Stimulated activated CD4-positive, alpha-beta T cell treated with anti-CD3 and anti-CD28 coated beads, TNF-alpha, amount 100 ng/mL, for 1 hour (primary cell): ENCODE data around the gene FRAT2.

Source experiments
- DNase-seq, 3 donors: peaks; one replicate each; pipeline ENCODE4 v3.0.0-alpha.2; 2020; ENCODE audit warnings: low read depth in 3 of 3, low spot score in 1 of 3

FRAT2 gene, protein sequence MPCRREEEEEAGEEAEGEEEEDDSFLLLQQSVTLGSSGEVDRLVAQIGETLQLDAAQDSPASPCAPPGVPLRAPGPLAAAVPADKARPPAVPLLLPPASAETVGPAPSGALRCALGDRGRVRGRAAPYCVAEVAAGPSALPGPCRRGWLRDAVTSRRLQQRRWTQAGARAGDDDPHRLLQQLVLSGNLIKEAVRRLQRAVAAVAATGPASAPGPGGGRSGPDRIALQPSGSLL

DNA sequence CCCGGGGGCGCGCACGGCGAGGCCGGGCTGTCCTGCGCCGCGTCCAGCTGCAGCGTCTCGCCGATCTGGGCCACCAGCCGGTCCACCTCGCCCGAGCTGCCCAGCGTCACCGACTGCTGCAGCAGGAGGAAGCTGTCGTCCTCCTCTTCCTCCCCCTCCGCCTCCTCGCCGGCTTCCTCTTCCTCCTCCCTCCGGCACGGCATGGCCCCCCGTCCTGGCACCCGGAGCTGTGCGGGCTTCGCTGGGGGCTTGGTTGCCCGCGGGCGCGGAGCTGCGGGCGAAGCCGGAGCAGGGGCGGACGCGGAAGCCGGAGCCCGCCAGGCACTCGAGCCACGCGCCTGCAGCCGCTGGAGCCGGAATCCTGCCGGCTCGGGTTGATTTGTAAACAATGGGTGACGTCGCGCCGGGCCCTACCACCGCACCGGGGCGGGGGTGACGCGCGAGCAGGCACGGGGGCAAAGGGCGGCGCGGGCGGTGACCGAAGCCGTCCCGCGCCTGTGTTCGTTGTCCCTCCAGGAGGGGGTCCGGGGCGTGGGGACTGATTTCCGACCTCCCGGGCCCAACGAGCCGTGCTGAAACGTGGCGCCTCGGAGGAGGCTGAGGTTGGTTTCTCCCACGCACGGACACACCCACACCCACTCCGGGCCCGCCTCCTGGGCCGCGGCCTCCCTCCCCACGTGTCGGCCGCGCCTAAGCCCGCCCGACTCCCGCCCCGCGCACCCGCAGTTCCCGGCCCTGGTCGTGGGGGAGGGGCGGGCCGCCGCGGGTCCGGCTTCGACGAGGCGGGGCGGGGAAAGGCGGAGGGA is at the start of gene FRAT2:
FRAT2 (minus strand) TSS at position 360 of the 806 bp plus-strand sequence; CDS start at position 203, 157 bp downstream.
- peak; percentile 66 to 79 (median 72) for DNase-seq

DNA sequence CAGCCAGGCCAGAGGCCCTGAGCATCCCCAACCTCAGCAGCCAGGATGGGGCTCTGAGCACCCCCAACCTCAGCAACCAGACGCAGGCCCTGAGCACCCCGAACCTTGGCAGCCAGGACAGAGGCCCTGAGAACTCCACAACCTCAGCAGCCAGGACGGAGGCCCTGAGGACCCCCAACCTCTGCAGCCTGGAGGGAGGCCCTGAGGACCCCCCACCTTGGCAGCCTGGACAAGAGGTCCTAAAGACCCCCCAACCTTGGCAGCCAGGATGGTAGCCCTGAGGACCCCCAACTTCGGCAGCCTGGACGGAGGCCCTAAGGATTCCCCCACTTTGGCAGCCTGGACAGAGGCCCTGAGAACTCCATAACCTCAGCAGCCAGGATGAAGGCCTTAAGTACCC is 49.6 kb upstream of the FRAT2 start:
- no peak for DNase-seq

DNA sequence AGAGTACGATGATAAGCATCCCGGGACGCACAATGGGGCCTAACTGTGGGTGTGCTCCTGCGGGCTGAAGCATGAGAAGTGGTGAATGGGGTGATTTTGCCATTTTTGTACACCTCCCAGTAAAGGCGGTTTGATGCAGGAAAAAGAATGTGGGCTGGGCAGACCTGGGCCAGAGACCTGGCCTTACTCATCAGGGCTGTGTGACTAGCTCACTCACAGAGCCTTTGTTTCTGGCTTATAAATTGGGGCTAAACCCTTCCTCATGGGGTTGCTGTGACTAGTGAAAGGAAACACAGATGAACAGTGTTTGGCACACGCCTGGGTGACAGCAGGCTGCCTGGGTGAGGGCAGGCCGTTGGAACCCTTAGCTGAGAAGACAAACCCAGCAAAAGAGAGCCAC is 48.6 kb upstream of the FRAT2 start:
- DNase-seq = no peak

DNA sequence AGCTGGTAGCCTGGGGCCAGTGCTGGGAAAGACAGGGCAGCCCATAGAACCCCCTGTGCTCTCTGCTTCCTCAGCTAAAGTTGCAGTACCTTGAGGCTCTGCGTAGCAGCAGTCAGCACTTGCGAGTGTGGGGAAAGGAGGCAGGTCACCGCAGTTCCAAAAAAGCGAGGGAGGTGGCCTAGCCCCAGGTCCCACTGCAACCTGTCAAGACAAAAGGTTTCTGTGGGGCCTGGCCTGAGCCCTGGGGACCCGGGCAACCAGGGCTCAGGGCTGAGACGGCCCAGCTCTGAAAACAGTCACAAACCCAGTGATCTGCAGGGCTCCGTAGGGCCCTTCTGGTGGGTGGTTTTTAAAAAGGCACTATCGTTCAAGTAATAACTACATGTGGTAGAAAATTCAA is 47.1 kb upstream of the FRAT2 start:
- DNase-seq = no peak

DNA sequence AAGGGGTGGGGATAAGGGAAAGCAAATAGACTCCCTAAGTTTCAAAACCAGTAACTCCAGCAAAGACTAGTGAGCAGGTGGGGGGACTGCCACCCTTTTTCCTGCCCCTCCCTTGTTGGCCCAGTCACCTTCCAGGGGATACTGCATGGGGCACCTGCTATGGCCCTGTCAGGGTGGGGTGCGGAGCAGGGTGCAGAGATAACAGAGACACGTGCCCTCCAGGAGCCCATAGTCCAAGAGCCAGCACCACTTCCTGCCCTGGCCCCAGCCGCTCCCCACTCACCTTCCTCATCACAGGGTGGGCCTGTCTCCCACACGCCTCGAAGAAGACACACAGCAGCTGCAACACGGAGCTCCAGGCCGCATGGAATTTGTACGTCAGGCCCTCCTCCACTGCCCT is 46.0 kb upstream of the FRAT2 start:
- no peak for DNase-seq

DNA sequence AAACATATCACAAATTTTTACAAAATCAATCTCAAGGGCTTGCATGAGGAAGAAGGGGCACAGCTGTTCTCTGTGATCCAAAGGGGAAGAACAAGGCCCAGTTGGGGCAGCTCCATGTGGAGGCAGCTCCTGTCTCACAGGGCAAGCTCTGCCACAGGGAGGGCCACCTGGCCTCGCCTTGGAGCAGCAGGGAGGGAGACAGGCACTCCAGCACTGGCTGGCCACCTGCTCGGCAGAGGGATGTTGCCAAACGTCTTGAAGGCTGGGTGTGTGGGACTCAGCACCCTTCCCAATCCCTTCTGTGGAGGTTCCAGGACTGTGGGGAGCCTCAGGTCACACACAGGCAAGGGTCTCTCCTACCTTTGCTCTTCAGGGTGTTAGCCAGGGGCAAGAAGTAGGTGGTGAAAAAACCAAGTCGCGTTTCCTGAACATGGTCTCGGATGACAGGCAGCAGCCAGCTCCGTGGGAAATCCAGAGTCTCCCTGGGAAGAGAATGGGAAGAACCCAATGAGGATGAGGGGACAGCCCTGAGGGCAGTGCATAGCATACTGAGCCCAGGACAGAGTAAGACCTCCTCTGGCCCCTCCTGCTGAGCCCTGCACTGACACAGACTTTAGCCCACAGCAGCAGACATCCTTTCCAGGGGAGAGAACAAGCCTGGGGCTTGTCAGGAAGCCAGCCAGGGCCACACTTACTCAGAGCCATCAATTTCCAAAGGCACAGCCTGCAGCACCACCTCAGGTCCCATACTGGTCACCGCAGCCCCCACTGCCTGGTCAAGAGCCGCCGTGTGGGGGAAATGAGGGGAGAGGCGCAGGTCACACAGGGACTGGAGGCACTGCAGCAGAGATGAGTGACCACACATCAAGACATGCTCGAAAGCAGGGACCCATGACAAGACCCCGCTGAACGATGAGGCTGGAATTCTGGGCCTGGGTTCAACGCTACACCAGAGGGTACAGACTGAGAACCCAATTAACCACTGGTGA is 44.7 kb upstream of the FRAT2 start:
- no peak for DNase-seq

DNA sequence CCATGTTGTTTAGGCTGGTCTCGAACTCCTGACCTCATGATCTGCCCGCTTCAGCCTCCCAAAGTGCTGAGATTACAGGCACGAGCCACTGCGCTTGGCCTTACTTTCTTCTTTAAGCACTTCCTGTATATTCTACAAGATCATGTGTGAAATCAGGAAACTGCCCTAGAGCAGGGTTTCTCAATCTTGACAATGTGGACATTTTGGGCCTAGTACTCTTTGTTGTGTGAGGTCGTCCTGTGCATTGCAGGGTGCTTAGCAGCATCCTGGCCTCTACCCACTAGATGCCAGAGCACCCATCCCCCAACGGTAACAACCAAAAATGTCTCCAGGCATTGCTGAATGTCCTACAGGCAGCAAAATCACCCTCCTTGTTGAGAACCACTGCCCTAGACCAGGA is 41.9 kb upstream of the FRAT2 start:
- DNase-seq = no peak

DNA sequence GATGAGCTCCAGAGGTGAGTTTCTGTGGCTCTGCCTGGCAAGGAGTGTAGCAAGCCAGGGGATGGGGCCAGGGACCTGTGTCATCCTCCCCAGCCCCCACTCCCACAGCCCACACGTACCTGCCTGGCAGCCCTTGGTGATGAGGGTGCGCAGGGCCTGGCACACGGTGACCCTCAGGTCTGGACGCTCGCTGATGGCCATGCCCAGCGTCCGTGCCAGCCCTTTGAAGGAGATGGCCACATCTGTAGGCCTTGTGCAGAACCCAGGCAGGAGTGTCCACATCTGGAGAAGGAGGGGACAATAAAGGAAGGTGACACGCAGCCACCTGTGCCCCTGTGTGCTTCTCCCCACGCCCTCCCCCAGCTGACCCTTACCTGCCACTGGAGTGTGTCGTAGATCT is 38.9 kb upstream of the FRAT2 start:
- no peak for DNase-seq

DNA sequence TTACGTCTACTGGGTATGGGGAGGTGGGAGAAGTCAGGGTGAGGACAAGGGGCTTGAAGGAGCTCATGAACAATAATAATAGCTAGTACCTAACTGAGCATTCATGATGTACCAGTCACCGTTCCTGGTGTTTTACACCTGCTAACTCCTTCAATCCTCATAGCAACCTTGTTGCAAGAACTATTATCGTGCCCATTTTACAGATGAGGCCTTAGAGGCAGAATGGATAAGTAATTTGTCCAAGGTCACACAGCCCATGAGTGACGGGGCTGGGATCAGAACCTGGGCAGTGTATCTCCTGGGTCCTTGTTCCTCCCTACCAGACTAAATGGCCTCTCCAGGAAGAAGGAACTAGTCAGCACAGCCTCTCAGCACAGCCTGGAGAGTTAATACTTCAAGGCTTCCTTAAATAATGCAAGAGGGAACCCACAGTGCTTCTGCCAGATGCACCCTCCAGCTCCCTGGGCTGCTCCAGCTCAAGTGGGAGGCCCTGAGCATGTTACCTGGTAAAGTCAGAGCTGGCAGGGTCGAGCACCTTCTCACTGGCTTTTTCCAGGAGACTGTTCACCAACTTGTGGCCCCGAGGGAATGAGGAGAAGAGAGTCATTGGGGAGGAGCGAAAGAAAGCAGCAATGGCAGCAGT is 37.8 kb upstream of the FRAT2 start:
- no peak for DNase-seq

DNA sequence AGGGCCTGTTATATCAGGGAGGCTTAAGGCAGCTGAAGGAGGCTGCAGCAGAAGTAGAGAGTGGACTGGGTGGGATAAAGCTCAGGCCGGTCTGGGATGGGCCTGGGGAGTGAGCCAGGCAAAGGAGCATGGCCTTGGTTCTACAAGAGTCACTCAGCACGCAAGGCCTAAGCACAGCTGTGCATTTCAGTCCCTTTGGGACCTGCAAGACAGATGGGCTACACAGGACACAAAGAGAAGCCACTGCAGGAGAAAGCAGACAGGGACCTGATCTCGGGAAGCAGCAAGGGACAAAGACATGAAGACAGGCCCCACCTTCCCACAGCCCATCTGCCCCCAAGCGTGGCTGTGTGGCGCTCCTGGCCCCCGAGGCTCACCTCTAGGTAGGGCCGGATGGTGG is 37.2 kb upstream of the FRAT2 start:
- no peak for DNase-seq

DNA sequence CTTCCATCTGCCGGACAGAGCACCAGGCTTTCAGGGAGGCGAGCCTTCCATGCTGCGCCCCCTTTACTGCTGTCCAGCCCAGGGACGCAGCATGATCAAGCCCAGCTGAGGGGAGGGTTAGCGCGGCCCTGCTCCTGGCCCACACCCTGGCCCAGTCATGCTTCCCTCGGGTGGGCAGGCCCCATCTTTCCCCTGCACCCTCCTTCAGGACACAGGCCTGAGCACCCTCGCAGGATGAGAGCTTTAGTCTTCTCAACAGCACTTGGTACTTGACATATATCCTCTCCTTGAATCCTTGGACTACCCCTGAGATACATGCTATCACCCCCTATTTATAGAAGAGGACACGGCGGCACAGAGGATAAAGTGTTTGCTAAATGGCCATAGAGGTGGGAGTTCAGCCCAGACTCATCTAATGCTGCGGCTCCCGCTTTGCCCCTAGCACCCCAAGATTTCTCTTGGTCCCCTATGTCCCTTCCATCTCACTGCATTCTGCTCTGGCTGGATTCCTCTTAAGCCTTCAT is 32.7 kb upstream of the FRAT2 start:
- no peak for DNase-seq

DNA sequence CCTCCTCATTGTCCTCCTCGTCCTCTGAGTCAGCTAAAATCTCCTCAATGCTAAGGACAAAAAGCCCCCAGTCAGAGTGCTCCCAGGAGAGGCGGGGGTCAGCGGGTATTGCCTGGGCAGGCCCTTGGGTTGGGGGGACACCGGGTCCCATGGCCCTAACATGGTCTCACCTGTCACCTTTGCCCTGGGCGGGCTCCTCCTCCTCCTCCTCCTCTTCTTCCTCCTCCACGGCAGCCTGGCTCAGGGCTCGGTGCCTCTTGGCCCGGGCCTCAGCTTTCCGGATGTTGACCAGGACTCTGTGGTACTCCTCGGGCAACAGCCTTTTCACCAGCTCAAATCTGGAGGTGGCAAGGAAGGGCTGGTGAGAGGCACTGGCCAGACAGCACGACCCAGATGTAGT is 32.0 kb upstream of the FRAT2 start:
- no peak for DNase-seq

DNA sequence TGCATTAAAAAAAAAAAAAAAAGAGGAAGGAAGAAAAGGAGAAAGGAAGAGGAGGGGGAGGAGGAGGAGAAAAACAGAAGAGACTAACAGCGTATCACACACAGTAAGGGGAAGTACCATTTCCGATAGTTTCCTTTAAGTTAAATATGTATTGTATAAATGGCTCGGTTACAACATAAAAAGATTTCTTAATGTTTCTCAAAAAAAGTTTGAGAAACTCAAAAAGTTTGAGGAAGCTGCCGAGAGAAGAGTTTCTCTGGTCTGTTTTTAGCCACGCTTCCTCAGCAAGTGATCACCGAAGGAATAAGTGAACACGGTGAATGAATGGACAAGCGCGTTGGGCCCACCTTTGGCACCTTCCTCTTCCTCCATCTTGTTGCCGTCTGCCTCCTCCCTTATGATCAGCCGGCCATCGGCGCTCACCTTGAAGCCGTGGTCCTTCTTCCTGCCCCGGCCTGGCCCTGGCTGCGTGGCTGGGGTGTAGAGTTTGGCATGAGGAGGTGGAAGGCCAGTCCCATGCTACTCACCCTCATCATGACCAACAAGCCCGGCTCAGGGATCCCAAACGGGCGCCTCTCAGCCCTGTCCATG is 31.3 kb upstream of the FRAT2 start:
- no peak for DNase-seq

DNA sequence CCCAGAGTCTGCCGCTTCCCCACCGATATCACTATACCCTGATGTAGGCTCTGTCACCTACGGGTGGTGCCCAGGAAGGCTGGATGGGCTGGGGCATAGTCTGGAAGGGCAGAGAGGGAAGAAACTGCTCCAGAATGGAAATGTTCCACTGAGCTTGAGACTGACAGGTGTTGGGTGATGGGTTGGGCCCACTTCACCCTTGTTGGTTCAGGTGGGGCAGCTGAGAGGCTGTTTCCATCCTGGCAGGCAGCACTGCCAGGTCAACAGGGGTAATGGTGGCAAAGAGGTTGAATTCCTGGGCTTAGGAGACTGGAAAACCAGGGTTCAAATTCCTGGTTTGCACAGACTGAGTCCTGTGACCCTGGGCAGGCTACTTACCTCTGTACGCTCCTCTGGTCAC is 28.5 kb upstream of the FRAT2 start:
- DNase-seq = no peak

DNA sequence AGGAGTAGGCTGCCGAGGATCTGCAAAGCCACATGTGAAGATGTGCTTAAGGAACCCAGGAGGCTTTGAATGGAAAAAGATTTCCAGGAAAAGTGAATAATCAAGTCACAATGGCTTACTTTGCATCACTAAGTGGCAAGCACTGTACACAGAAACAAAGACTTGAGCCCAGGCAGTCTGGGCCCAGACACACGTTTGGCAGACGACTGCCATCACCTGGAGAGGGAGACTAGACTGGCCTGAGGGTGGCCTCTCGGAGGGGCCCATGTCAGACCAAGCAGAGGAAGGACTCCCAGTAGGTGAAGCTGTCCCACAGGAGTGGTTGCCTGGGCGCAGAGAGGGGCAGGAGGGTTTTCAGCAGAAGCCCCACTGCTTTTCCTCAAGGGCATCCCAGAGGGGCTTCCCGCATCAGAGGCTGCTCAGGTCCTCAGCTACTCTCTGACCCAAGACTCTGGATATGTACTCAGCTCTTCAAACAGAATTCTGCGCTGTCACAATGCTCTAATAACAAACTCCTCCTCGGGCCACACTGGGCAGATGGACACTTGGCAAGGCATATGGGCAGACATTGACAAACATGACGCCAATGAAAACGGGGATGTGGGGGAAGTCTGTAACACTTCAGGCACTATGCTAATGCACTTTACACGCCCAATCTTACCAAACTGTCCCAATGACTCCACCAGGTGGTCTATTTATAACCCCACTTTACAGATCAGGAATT is 27.9 kb upstream of the FRAT2 start:
- no peak for DNase-seq

DNA sequence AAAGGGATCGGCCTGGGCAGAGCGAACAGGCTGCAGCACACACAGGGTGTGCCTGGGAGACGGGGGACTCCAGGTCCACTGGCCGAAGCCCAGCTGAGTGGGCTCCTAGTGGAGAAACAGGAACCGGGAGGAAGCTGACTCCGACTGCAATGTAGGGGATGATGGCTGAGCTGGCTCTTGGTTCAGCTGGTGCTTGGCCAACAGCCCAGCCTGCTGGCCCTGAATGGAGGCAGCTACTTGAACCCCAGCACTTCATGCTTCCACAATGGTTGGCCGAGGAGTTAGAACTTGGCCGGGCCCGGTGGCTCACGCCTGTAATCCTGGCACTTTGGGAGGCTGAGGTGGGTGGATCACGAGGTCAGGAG is 27.0 kb upstream of the FRAT2 start:
- no peak for DNase-seq

DNA sequence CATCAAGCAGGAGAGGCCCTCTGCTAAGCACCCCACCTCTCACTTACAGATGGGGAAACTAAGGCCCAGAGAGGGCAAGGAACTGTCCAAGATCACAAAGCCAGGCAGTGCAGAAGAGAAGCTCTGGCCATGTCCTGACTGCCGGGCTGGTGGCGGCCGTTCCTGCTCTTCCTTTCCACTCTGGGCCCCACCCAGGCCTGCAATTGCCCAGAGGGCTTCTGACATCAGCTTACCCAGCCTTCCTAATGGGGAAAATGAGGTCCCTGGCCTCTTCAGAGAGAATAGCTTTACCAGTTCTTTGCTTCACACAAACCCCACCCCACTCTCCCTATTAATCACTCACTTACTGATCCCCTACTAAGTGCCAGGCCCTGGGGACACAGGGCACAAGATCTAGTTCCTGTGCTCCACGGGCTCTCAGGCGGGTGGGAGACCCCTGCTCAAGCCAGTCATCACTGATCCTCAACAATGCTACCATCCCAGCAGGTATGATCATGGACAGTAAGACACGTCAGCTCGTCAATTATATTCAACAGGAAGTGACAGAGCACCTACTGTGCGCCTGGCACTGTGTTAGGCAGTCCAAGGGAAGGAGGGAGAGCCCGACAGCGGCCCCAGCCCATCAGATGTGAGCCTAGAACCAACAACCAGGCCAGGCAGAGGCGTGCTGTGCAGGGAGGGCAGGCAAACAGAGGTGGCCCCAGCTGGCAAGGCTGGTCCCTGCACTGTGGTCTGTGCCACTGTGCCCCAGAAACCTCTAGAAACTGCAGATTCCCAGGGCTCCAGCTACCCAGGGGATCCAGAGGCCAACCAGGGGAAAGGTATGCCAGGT is 26.4 kb upstream of the FRAT2 start:
- DNase-seq = no peak

DNA sequence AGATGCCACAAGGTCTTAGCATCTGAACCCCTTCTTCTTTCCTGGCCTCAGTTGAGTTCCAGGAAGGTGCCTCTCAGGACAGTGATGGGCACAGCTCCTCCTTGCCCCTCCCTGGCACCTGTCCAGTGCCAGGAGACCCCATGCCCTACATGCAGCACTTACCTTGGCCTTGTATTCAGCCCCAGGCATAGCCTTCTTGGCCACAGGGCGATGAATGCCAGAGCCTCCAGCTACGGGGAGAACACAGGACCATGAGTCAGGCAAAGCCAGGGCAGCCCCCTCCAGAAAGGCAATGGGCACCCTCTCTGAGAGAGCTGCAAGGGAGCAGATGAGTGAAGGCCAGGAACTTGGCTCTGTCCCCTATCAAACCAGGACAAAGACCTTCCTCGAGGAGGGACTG is 24.3 kb upstream of the FRAT2 start:
- no peak for DNase-seq

DNA sequence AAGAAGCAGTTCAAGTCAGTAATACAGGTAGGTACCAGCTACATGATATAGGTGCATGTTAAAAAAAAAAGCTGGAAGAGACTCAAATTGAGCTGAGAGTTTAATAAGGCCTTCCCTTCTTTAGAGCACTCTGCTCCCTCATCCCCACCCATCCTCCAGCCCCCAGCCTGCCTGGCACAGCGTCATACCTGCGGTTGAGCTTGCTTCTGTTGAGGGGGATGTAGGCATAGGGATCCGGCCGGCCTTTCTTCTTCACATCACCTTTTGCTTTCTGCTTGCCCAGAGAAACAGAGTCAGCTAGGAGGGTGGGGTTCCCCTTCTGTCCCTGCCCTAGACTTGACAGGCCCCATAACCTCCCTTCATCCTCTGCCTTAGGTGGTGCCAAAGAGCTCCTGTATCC is 23.8 kb upstream of the FRAT2 start:
- DNase-seq = no peak
